Parathyroid adenoma (tissue), 2 donors: ENCODE results near the gene ULK4.

Source experiments
- H2AFZ ChIP-seq: fragments of 300-600 bp; sonication (generic); one replicate; pipeline ENCODE4 v1.7.0; 2017; ENCODE audit warnings: antibody characterized with exemption, mild to moderate bottlenecking
- H3K27ac ChIP-seq: fragments of 300-600 bp; sonication (generic); one replicate; pipeline ENCODE4 v1.7.0; 2017
- H3K27me3 ChIP-seq: fragments of 300-600 bp; sonication (generic); one replicate; pipeline ENCODE4 v1.7.0; 2017; ENCODE audit warnings: low read length; ENCODE audit not compliant: control insufficient read depth, insufficient read depth
- H3K36me3 ChIP-seq: fragments of 300-600 bp; sonication (generic); one replicate; pipeline ENCODE4 v1.7.0; 2017; ENCODE audit warnings: low read length; ENCODE audit not compliant: control insufficient read depth, insufficient read depth
- H3K4me1 ChIP-seq: fragments of 300-600 bp; sonication (generic); one replicate; pipeline ENCODE4 v1.7.0; 2017; ENCODE audit warnings: control low read depth
- H3K4me2 ChIP-seq: fragments of 300-600 bp; sonication (generic); one replicate; pipeline ENCODE4 v1.7.0; 2017; ENCODE audit warnings: low read length
- H3K4me3 ChIP-seq: fragments of 300-600 bp; sonication (generic); one replicate; pipeline ENCODE4 v1.7.0; 2017; ENCODE audit warnings: low read depth, low read length
- H3K79me2 ChIP-seq: fragments of 300-600 bp; sonication (generic); one replicate; pipeline ENCODE4 v1.7.0; 2017; ENCODE audit warnings: control low read depth
- H3K9ac ChIP-seq: fragments of 300-600 bp; sonication (generic); one replicate; pipeline ENCODE4 v1.7.0; 2017; ENCODE audit warnings: mild to moderate bottlenecking
- H3K9me3 ChIP-seq: fragments of 300-600 bp; sonication (generic); one replicate; pipeline ENCODE4 v1.7.0; 2017; ENCODE audit warnings: low read length; ENCODE audit not compliant: control insufficient read depth
- CTCF ChIP-seq: fragments of 300-600 bp; sonication (generic); IDR thresholded peaks from one replicate; pipeline ENCODE4 v1.7.0; 2017; ENCODE audit warnings: antibody characterized with exemption, mild to moderate bottlenecking
- donor health status: primary hyperparathyroidism.

ULK4 gene

GRCh38 chr3:42002790-42003189 is 40.9 kb upstream of the ULK4 start:
- no peak overlapping the region for H3K4me2 ChIP-seq
- H3K27me3 ChIP-seq = no peaks in the 10 kb centered on the region

GRCh38 chr3:42001777-42002176 is 39.9 kb upstream of the ULK4 start:
- no peak overlapping the region for H3K9ac ChIP-seq
- no peak for TF ChIP-seq CTCF
- H3K4me3 ChIP-seq = no peak overlapping the region
- H2AFZ ChIP-seq = no peak overlapping the region
- no peaks in the 10 kb centered on the region for H3K9me3 ChIP-seq
- no peaks in the 10 kb centered on the region for H3K4me1 ChIP-seq
- no peaks in the 10 kb centered on the region for H3K27me3 ChIP-seq
- H3K27ac ChIP-seq = no peak overlapping the region
- H3K36me3 ChIP-seq = no peaks in the 10 kb centered on the region
- H3K79me2 ChIP-seq = no peaks in the 10 kb centered on the region
- no peak overlapping the region for H3K4me2 ChIP-seq

More at GRCh38 chr3:42002790-42003189, 40.9 kb upstream of the ULK4 start:
- H3K9me3 ChIP-seq = no peaks in the 10 kb centered on the region
- no peak overlapping the region for H2AFZ ChIP-seq
- H3K27ac ChIP-seq = no peak overlapping the region
- H3K36me3 ChIP-seq = no peaks in the 10 kb centered on the region
- no peaks in the 10 kb centered on the region for H3K79me2 ChIP-seq
- no peak overlapping the region for H3K4me3 ChIP-seq
- H3K4me1 ChIP-seq = no peaks in the 10 kb centered on the region
- no peak overlapping the region for H3K9ac ChIP-seq
- no peak for TF ChIP-seq CTCF

GRCh38 chr3:41999909-42000308 is 38.0 kb upstream of the ULK4 start:
- Histone ChIP-seq H3K27ac (no peak overlapping the region), H3K4me1 (no peaks in the 10 kb centered on the region), H3K9ac (no peak overlapping the region), H3K36me3 (no peaks in the 10 kb centered on the region), H3K9me3 (no peaks in the 10 kb centered on the region), H2AFZ (no peak overlapping the region), H3K4me2 (no peak overlapping the region), H3K79me2 (no peaks in the 10 kb centered on the region), H3K4me3 (no peak overlapping the region), H3K27me3 (no peaks in the 10 kb centered on the region)
- TF ChIP-seq CTCF = no peak

GRCh38 chr3:41997702-41998550 is 36.0 kb upstream of the ULK4 start:
- no peak overlapping the region for H3K9ac ChIP-seq

More at GRCh38 chr3:41997702-41998550, 36.0 kb upstream of the ULK4 start:
- Histone ChIP-seq H3K27ac (no peak overlapping the region), H3K4me3 (no peak overlapping the region), H2AFZ (peak overlapping the region; percentile 39), H3K79me2 (no peaks in the 10 kb centered on the region), H3K4me2 (no peak overlapping the region), H3K27me3 (no peaks in the 10 kb centered on the region), H3K36me3 (no peaks in the 10 kb centered on the region), H3K9me3 (no peaks in the 10 kb centered on the region), H3K4me1 (no peaks in the 10 kb centered on the region)
- TF ChIP-seq CTCF = peak; percentile 38
